ENCODE results near the gene MT4.
"Not testable (repeated sequence)": the region's sequence is repeated elsewhere in the genome, so short reads cannot be mapped to it uniquely, and the experiment has no call there.

Gene MT4

GRCh38 chr16:56574625-56575024 is 9.8 kb downstream of the MT4 start:
- H3K4me3 ChIP-seq (ENCODE audit: control insufficient read depth, low read depth, low read length): no peak overlapping the region
- no peak for DNase-seq (ENCODE audit: low read depth)
- TF ChIP-seq, protein P1, sequence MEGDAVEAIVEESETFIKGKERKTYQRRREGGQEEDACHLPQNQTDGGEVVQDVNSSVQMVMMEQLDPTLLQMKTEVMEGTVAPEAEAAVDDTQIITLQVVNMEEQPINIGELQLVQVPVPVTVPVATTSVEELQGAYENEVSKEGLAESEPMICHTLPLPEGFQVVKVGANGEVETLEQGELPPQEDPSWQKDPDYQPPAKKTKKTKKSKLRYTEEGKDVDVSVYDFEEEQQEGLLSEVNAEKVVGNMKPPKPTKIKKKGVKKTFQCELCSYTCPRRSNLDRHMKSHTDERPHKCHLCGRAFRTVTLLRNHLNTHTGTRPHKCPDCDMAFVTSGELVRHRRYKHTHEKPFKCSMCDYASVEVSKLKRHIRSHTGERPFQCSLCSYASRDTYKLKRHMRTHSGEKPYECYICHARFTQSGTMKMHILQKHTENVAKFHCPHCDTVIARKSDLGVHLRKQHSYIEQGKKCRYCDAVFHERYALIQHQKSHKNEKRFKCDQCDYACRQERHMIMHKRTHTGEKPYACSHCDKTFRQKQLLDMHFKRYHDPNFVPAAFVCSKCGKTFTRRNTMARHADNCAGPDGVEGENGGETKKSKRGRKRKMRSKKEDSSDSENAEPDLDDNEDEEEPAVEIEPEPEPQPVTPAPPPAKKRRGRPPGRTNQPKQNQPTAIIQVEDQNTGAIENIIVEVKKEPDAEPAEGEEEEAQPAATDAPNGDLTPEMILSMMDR (conservative IDR thresholded peaks at IDR 0.05; ENCODE audit: control insufficient read depth, insufficient read depth, low read depth, low read length): no peak

DNA sequence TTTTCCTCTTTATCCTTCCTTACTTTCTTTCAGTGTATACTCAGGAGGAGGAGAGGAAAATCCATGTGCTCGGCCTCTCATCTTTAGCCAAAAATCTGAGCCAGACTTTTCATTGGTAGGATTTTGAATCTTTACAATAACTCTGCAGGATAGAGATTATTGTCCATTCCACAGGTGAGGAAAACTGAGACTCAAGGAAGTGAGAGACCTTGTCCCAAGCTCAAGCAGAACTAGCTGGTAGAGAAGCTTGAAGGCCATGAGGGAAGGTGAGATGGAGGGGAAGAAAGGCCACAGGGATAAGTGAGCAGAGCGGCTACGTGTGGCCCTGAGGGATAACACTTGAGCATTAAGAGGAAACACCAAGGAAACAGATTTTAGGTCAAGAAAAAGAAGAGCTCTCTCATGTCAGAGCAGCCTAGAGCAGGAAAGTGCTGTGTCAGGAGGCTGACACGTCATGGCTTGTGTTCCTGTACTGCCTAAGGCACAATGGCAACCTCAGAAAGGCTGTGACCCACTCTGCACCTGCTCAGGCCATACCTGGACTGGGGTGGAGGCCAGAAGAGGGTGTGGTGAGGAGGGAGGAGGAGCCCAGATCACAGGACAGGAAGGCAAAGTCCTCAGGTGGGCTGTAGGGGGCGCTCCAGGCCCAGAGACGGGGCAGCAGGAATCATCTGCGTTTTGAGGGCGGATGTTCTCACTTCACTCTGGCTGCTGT is 11.9 kb downstream of the MT4 start:
- H3K4me3 ChIP-seq (ENCODE audit: control insufficient read depth, low read depth, low read length): no peak overlapping the region
- peak; percentile 62 for DNase-seq (ENCODE audit: low read depth)
- TF ChIP-seq, protein P1 (conservative IDR thresholded peaks at IDR 0.05; ENCODE audit: control insufficient read depth, insufficient read depth, low read depth, low read length): peak; percentile 84

DNA sequence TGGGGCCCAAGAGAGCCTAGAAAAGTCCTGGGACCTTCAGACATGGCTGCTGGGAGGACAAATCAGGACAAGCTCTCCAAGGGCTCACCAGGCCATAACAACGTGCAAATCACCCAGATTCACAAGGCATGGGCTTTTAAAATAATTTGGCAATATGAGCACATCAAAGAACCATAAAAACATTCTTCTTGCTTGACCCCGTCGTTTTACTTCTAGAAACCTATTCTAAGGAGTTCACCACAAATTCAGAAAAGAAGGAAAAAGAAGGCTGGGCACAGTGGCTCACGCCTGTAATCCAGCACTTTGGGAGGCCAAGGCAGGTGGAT is 12.4 kb downstream of the MT4 start:
- H3K4me3 ChIP-seq (ENCODE audit: control insufficient read depth, low read depth, low read length): no peak overlapping the region
- no peak for DNase-seq (ENCODE audit: low read depth)
- TF ChIP-seq, protein P1 (conservative IDR thresholded peaks at IDR 0.05; ENCODE audit: control insufficient read depth, insufficient read depth, low read depth, low read length): no peak

DNA sequence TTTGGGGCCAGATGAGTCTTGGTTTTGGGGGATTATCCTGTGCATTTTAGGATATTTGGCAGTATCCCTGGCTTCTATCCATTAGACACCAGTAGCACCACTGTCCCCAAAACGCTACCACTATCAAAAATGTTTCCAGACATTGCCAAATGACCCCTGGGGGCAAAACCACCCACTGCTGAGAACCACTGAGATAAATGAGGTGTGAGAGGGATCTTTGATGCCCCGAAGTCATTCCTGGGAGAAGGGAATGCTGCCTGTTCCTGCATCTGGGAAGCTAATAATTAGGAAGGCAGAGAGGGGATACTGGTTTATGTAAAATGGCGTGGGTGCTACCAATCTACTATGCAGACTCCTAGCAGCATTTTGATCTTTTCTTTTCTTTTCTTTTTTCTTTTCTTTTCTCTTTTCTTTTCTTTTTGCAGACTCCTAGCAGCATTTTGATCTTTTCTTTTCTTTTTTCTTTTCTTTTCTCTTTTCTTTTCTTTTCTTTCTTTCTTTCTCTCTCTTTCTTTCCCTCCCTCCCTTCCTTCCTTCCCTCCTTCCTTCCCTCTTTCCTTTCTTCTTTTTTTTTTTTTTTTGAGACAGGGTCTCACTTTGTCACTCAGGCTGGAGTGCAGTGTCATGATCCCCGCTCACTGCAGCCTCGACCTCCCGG is 15.6 kb downstream of the MT4 start:
- no peak overlapping the region for H3K4me3 ChIP-seq (ENCODE audit: control insufficient read depth, low read depth, low read length)
- no peak for DNase-seq (ENCODE audit: low read depth)
- TF ChIP-seq, protein P1 (conservative IDR thresholded peaks at IDR 0.05; ENCODE audit: control insufficient read depth, insufficient read depth, low read depth, low read length): no peak

GRCh38 chr16:56582911-56583310 is 18.0 kb downstream of the MT4 start:
- H3K4me3 ChIP-seq (ENCODE audit: control insufficient read depth, low read depth, low read length); DNase-seq (ENCODE audit: low read depth): not testable (repeated sequence)

GRCh38 chr16:56583351-56584168 is 18.7 kb downstream of the MT4 start:
- DNase-seq (ENCODE audit: low read depth): no peak
- H3K4me3 ChIP-seq (ENCODE audit: control insufficient read depth, low read depth, low read length): no peak overlapping the region
- TF ChIP-seq, protein P1 (conservative IDR thresholded peaks at IDR 0.05; ENCODE audit: control insufficient read depth, insufficient read depth, low read depth, low read length): no peak

- DNase-seq (ENCODE audit: low read depth): no peak
- TF ChIP-seq, protein P1 (conservative IDR thresholded peaks at IDR 0.05; ENCODE audit: control insufficient read depth, insufficient read depth, low read depth, low read length): no peak
- H3K4me3 ChIP-seq (ENCODE audit: control insufficient read depth, low read depth, low read length): no peak overlapping the region
Observed at GRCh38 chr16:56584276-56584675, 19.4 kb downstream of the MT4 start.
